HL-60 (cell line): ENCODE data around the gene SART3.
"Not testable (repeated sequence)": the region's sequence is repeated elsewhere in the genome, so short reads cannot be mapped to it uniquely, and the experiment has no call there.

Experiments
- DNase-seq, 2 experiments: peaks; one replicate each; pipeline ENCODE4 v3.0.0-alpha.2; 2010 to 2020; ENCODE audit warnings: low read depth in 1 of 2, low spot score in 1 of 2
- H3K27ac ChIP-seq: fragments of 250-450 bp; sonication (Bioruptor Pico); replicated peaks from 2 replicates; pipeline ENCODE4 v1.5.1; 2020; ENCODE audit warnings: mild to moderate bottlenecking, moderate library complexity
- H3K27me3 ChIP-seq: fragments of 250-450 bp; sonication (Bioruptor Pico); 2 replicates; pipeline ENCODE4 v1.5.1; 2021; ENCODE audit warnings: mild to moderate bottlenecking, moderate library complexity; ENCODE audit not compliant: insufficient read depth, poor library complexity, severe bottlenecking
- H3K4me3 ChIP-seq: replicated peaks from 2 replicates; pipeline ENCODE4 v1.5.1; 2011; ENCODE audit warnings: mild to moderate bottlenecking, control low read depth, low read length; ENCODE audit not compliant: insufficient read depth
- GABPA ChIP-seq: IDR thresholded peaks from 2 replicates; pipeline ENCODE4 v1.6.1; 2012; ENCODE audit warnings: low read depth
- POLR2AphosphoS5 ChIP-seq: IDR thresholded peaks from 2 replicates; pipeline ENCODE4 v1.6.1; 2012; ENCODE audit warnings: low read depth
- SPI1 ChIP-seq: IDR thresholded peaks from 2 replicates; pipeline ENCODE4 v1.6.1; 2012; ENCODE audit warnings: low read depth, mild to moderate bottlenecking, borderline replicate concordance
- TF ChIP-seq, protein P1 (sequence below): IDR thresholded peaks from 2 replicates; pipeline ENCODE4 v1.6.1; 2012; ENCODE audit warnings: low read depth; ENCODE audit not compliant: insufficient replicate concordance
- TF ChIP-seq, protein P2 (sequence below): IDR thresholded peaks from one replicate; pipeline ENCODE4 v1.5.1; 2011; ENCODE audit warnings: low read length, control low read depth, inconsistent platforms; ENCODE audit not compliant: insufficient read depth

SART3 gene

DNA sequence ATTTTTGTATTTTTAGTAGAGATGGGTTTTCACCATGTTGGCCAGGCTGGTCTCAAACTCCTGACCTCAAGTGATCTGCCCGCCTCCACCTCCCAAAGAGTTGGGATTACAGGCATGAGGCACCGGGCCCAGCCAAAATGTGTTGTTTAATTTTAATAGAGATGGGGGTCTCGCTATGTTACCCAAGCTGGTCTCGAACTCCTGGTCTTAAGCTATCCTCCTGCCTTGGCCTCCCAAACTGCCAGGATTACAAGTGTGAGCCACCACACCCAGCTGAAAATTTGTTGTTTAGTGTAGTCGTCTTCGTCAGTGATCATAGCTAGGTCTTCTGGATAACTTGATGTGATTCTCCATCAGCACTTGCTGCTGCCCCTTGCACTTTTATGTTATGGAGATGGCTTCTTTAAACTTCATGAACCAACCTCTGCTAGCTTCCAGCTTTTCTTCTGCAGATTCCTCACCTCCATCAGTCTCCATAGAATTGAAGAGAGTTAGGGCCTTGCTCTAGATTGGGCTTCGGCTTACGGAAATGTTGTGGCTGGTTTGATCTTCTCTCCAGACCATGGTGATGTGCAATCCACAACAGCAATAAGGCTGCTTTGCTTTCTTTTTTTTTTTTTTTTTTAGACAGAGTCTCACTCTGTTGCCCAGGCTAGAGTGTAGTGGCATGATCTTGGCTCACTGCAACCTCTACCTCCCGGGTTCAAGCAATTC, 14.4 kb upstream of the SART3 start:
- no peak for DNase-seq
- TF ChIP-seq GABPA = no peak
- TF ChIP-seq, protein P1, sequence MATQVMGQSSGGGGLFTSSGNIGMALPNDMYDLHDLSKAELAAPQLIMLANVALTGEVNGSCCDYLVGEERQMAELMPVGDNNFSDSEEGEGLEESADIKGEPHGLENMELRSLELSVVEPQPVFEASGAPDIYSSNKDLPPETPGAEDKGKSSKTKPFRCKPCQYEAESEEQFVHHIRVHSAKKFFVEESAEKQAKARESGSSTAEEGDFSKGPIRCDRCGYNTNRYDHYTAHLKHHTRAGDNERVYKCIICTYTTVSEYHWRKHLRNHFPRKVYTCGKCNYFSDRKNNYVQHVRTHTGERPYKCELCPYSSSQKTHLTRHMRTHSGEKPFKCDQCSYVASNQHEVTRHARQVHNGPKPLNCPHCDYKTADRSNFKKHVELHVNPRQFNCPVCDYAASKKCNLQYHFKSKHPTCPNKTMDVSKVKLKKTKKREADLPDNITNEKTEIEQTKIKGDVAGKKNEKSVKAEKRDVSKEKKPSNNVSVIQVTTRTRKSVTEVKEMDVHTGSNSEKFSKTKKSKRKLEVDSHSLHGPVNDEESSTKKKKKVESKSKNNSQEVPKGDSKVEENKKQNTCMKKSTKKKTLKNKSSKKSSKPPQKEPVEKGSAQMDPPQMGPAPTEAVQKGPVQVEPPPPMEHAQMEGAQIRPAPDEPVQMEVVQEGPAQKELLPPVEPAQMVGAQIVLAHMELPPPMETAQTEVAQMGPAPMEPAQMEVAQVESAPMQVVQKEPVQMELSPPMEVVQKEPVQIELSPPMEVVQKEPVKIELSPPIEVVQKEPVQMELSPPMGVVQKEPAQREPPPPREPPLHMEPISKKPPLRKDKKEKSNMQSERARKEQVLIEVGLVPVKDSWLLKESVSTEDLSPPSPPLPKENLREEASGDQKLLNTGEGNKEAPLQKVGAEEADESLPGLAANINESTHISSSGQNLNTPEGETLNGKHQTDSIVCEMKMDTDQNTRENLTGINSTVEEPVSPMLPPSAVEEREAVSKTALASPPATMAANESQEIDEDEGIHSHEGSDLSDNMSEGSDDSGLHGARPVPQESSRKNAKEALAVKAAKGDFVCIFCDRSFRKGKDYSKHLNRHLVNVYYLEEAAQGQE = no peak
- TF ChIP-seq SPI1 = no peak
- no peak for TF ChIP-seq POLR2AphosphoS5
- TF ChIP-seq, protein P2, sequence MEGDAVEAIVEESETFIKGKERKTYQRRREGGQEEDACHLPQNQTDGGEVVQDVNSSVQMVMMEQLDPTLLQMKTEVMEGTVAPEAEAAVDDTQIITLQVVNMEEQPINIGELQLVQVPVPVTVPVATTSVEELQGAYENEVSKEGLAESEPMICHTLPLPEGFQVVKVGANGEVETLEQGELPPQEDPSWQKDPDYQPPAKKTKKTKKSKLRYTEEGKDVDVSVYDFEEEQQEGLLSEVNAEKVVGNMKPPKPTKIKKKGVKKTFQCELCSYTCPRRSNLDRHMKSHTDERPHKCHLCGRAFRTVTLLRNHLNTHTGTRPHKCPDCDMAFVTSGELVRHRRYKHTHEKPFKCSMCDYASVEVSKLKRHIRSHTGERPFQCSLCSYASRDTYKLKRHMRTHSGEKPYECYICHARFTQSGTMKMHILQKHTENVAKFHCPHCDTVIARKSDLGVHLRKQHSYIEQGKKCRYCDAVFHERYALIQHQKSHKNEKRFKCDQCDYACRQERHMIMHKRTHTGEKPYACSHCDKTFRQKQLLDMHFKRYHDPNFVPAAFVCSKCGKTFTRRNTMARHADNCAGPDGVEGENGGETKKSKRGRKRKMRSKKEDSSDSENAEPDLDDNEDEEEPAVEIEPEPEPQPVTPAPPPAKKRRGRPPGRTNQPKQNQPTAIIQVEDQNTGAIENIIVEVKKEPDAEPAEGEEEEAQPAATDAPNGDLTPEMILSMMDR = no peak
- H3K27me3 ChIP-seq = no peaks in the 10 kb centered on the region
- no peak overlapping the region for H3K4me3 ChIP-seq
- no peak overlapping the region for H3K27ac ChIP-seq

DNA sequence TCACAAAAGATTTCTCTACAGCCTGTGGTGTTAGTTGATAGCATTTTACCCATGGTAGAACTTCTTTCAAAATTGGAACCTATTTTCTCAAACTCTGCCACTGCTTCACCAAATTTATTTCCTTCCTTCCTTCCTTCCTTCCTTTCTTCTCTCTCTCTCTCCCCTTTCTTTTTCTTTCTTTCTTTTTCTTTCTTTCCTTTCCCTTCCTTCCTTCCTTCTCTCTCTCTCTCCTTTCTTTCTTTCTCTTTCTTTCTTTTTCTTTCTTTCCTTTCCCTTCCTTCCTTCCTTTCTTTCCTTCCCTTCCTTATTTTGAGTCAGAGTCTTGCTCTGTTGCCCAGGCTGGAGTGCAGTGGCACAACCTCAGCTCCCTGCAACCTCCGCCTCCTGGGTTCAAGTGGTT, 13.3 kb upstream of the SART3 start:
- H3K4me3 ChIP-seq, H3K27ac ChIP-seq, DNase-seq, H3K27me3 ChIP-seq: not testable (repeated sequence)

DNA sequence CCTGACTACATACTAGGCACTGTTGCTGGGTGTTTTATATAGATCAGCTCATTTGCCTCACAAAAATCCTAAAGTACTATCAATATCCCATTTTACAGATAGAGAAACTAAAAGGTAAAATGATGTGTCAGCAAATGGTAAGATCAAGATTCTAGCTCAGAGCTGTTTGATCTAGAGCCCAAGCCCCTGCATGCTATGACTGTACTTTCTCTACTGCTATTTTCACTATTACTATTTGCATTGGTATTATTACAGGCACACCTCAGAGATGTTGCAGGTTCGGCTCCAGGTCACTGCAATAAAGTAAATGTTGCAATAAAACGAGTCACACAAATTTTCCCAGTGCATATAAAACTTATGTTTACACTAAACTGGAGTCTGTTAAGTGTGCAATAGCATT, 12.3 kb upstream of the SART3 start:
- H3K27me3 ChIP-seq = no peaks in the 10 kb centered on the region
- no peak overlapping the region for H3K4me3 ChIP-seq
- DNase-seq = no peak
- no peak overlapping the region for H3K27ac ChIP-seq
- TF ChIP-seq SPI1 (no peak), POLR2AphosphoS5 (no peak), GABPA (no peak)
- TF ChIP-seq, protein P2 = no peak
- TF ChIP-seq, protein P1 = no peak

DNA sequence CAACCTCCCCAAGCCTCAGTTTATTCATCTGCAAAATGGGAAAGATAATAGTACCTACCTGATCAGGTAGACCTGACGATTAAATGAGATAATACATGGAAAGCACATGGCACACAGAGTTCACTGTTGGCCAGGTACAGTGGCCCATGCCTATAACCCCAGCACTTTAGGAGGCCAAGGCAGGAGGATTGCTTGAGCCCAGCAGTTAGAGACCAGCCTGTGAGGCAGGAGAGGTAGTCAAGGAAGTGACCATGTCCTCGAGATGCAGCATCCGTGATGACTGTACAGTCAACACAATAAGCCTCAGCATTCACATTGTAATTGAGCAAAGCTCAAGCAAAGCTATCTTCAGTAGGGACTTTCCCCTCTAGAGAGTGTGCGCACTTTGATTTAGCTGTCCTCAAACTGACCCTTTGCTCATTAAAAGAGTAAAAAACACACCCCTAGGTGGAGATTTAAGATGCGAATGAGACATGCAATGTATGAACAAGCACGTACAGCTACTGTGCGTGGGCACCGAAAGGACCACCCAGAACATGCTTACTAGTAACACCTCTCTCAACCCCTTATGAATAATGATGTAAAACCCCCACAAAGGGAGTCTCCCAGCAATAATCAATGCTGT, 11.3 kb upstream of the SART3 start:
- Histone ChIP-seq H3K27ac (no peak overlapping the region), H3K4me3 (no peak overlapping the region), H3K27me3 (no peaks in the 10 kb centered on the region)
- DNase-seq = no peak
- TF ChIP-seq GABPA = no peak
- TF ChIP-seq POLR2AphosphoS5 = no peak
- TF ChIP-seq, protein P1 = no peak
- TF ChIP-seq SPI1 = no peak
- TF ChIP-seq, protein P2 = no peak
